Activated CD8-positive, alpha-beta memory T cell treated with anti-CD3 and anti-CD28 coated beads for 36 hours (primary cell): ENCODE data around the gene GGA1. TPM values are rescaled to one million over a fixed set of nuclear protein-coding genes. Genes with fewer than 3 reads are reported as not detected.

ENCODE experiments used
- CTCF ChIA-PET: fragments of 350-600 bp; sonication (Branson Sonifier 250); formaldehyde crosslinking; loops from one replicate; lab custom pipeline; 2021; ENCODE audit warnings: antibody characterized with exemption; lab: Charles Lee
- POLR2A ChIA-PET: fragments of 350-600 bp; sonication (Branson Sonifier 250); formaldehyde crosslinking; loops from one replicate; lab custom pipeline; 2021; ENCODE audit warnings: antibody characterized with exemption; lab: Charles Lee
- total RNA-seq, 2 experiments: library from RNA; stranded (reverse); gene quantifications; one replicate each; pipeline ENCODE4 v1.2.3, GENCODE V29; 2021

GGA1 gene
- total RNA-seq, 2 experiments from 2014 or later = 75.5 to 80.3 TPM

- ChIA-PET CTCF (interaction anchor here (0.6 to 21.6 kb wide), 18 partner anchors 10 to 162 kb away, joined by 3 to 239 read pairs (median 5); partner anchors contain the start of genes CARD10, GGA1, PDXP and SH3BP1), POLR2A (interaction anchor here (1.3 to 1.5 kb wide), 2 partner anchors 23 to 38 kb away, joined by 4 to 7 read pairs; partner anchors contain the start of gene PDXP)
These were observed 72.4 kb downstream of the GGA1 start for GRCh38 chr22:37681001-37681424.

- POLR2A ChIA-PET = interaction anchor here (1.3 to 1.5 kb wide), 2 partner anchors 23 to 38 kb away, joined by 4 to 7 read pairs; partner anchors contain the start of gene PDXP
- CTCF ChIA-PET = interaction anchor here (0.6 to 21.6 kb wide), 21 partner anchors 10 to 193 kb away, joined by 3 to 239 read pairs (median 4); partner anchors contain the start of genes CARD10, GGA1, PDXP and SH3BP1
These were observed 73.0 kb downstream of the GGA1 start for GRCh38 chr22:37681556-37682049.

Other genes starting within 250 kb of the GGA1 start
- under 1 TPM; 0.04 to 0.06 TPM for gene ELFN2, start 181.4 kb upstream of the GGA1 start, total RNA-seq
- gene MFNG, start 122.5 kb upstream of the GGA1 start, total RNA-seq = 100 to 1,000 TPM; 191 to 199 TPM
- under 1 TPM in 1 of 2 experiments, not detected in 1; 0.29 TPM for gene CARD10, start 89.4 kb upstream of the GGA1 start, total RNA-seq
- under 1 TPM; 0.36 to 0.73 TPM for gene CDC42EP1, start 48.4 kb upstream of the GGA1 start, total RNA-seq
- not detected for gene LGALS2, start 28.7 kb upstream of the GGA1 start, total RNA-seq
- 100 to 1,000 TPM; 102 to 105 TPM for gene SH3BP1, start 30.8 kb downstream of the GGA1 start, total RNA-seq
- gene PDXP, start 49.9 kb downstream of the GGA1 start, total RNA-seq = 10 to 100 TPM; 46.2 to 50.6 TPM
- gene LGALS1, start 66.8 kb downstream of the GGA1 start, total RNA-seq = 100 to 1,000 TPM; 278 to 297 TPM
- gene NOL12, start 77.5 kb downstream of the GGA1 start, total RNA-seq = 10 to 100 TPM; 50.5 to 54.6 TPM
- 10 to 100 TPM; 24.1 to 24.8 TPM for gene TRIOBP, start 88.2 kb downstream of the GGA1 start, total RNA-seq
- gene GCAT, start 199.1 kb downstream of the GGA1 start, total RNA-seq = 10 to 100 TPM; 10.9 to 11.7 TPM
- not detected for gene GALR3, start 214.5 kb downstream of the GGA1 start, total RNA-seq
- 10 to 100 TPM; 25.4 to 26.4 TPM for gene ANKRD54, start 235.5 kb downstream of the GGA1 start, total RNA-seq
- gene EIF3L, start 240.6 kb downstream of the GGA1 start, total RNA-seq = 100 to 1,000 TPM; 533 to 559 TPM